Thyroid gland (tissue), 4 donors: Measurements from ENCODE around the gene CSF3R.

Experiments used
- CTCF ChIP-seq, 6 experiments: fragments of 200-600 bp in 3 of 6; fragments of 450-650 bp in 3 of 6; sonication (generic) in 3 of 6; IDR thresholded peaks; one replicate each; pipeline ENCODE4 v1.5.1; 2016 to 2019; ENCODE audit warnings: antibody characterized with exemption in 6 of 6, mild to moderate bottlenecking in 2 of 6, inconsistent platforms in 1 of 6, moderate library complexity in 1 of 6
- POLR2A ChIP-seq, 2 donors: fragments of 450-650 bp; IDR thresholded peaks; one replicate each; pipeline ENCODE4 v1.6.1; 2017; ENCODE audit warnings: antibody characterized with exemption in 2 of 2, mild to moderate bottlenecking in 2 of 2, moderate library complexity in 1 of 2

- TF ChIP-seq CTCF (IDR thresholded peaks at IDR 0.05) (no peak), POLR2A (IDR thresholded peaks at IDR 0.05) (no peak)
Measured at GRCh38 chr1:36455386-36455785, 27.3 kb downstream of the CSF3R start.
